Activated CD4-positive, alpha-beta memory T cell treated with anti-CD3 and anti-CD28 coated beads, Interleukin-2, amount 10 ng/mL, durations not matched to agents 7 days and 5 days (primary cell): ENCODE measurements around the gene BATF3. TPM values are rescaled to one million over a fixed set of nuclear protein-coding genes. Genes with fewer than 3 reads are reported as not detected.

Experiments
- CTCF ChIA-PET: fragments of 350-600 bp; sonication (Branson Sonifier 250); formaldehyde crosslinking; loops from one replicate; lab custom pipeline; 2021; ENCODE audit warnings: antibody characterized with exemption, inconsistent platforms; lab: Charles Lee
- POLR2A ChIA-PET: fragments of 350-600 bp; sonication (Branson Sonifier 250); formaldehyde crosslinking; loops from one replicate; lab custom pipeline; 2021; ENCODE audit warnings: antibody characterized with exemption; lab: Charles Lee
- DNase-seq: peaks from one replicate; pipeline ENCODE4 v3.0.0-alpha.2; 2020
- H3K27ac Mint-ChIP-seq: one replicate; pipeline ENCODE4 v1.8.0; 2021; ENCODE audit warnings: mild to moderate bottlenecking, mixed read lengths
- H3K27me3 Mint-ChIP-seq: one replicate; pipeline ENCODE4 v1.8.0; 2021; ENCODE audit warnings: mixed read lengths
- H3K36me3 Mint-ChIP-seq: one replicate; pipeline ENCODE4 v1.8.0; 2021; ENCODE audit warnings: low read depth, mixed read lengths
- H3K4me1 Mint-ChIP-seq: one replicate; pipeline ENCODE4 v1.8.0; 2021; ENCODE audit warnings: mixed read lengths
- H3K4me3 Mint-ChIP-seq: one replicate; pipeline ENCODE4 v1.8.0; 2021; ENCODE audit warnings: mild to moderate bottlenecking, mixed read lengths
- H3K9me3 Mint-ChIP-seq: one replicate; pipeline ENCODE4 v1.8.0; 2021; ENCODE audit warnings: mixed read lengths
- total RNA-seq, 2 experiments: library from RNA; stranded (reverse); gene quantifications; one replicate each; pipeline ENCODE4 v1.2.3, GENCODE V29; 2021

The BATF3 gene
- total RNA-seq, 2 experiments from 2014 or later: 56.5 to 56.7 TPM

- Mint-ChIP-seq H3K4me3 (no peak overlapping the region), H3K27me3 (no peaks in the 10 kb centered on the region), H3K27ac (no peak overlapping the region), H3K9me3 (no peaks in the 10 kb centered on the region), H3K36me3 (peaks cover 52% of the 10 kb centered on the region), H3K4me1 (peaks cover 56% of the 10 kb centered on the region)
- CTCF ChIA-PET: interaction anchor here (1.3 to 1.9 kb wide), 2 partner anchors 25 to 234 kb away, joined by 4 to 7 read pairs; no protein-coding TSS in a partner anchor
- POLR2A ChIA-PET: interaction anchor here (0.7 kb wide), 1 partner anchor 9 kb away, joined by 4 read pairs; no protein-coding TSS in a partner anchor
- no peak for DNase-seq
Measured at GRCh38 chr1:212689758-212690529, 9.7 kb downstream of the BATF3 start.

GRCh38 chr1:212689196-212689725, 10.4 kb downstream of the BATF3 start:
- Mint-ChIP-seq H3K4me1 (peaks cover 58% of the 10 kb centered on the region), H3K9me3 (no peaks in the 10 kb centered on the region), H3K4me3 (no peak overlapping the region), H3K27ac (no peak overlapping the region), H3K36me3 (peaks cover 51% of the 10 kb centered on the region), H3K27me3 (no peaks in the 10 kb centered on the region)
- CTCF ChIA-PET: interaction anchor here (1.3 kb wide), 2 partner anchors 10 to 233 kb away, joined by 4 read pairs; partner anchors contain the start of gene BATF3
- POLR2A ChIA-PET: interaction anchor here (2.0 kb wide), 1 partner anchor 58 kb away, joined by 5 read pairs; no protein-coding TSS in a partner anchor
- DNase-seq: no peak

DNA sequence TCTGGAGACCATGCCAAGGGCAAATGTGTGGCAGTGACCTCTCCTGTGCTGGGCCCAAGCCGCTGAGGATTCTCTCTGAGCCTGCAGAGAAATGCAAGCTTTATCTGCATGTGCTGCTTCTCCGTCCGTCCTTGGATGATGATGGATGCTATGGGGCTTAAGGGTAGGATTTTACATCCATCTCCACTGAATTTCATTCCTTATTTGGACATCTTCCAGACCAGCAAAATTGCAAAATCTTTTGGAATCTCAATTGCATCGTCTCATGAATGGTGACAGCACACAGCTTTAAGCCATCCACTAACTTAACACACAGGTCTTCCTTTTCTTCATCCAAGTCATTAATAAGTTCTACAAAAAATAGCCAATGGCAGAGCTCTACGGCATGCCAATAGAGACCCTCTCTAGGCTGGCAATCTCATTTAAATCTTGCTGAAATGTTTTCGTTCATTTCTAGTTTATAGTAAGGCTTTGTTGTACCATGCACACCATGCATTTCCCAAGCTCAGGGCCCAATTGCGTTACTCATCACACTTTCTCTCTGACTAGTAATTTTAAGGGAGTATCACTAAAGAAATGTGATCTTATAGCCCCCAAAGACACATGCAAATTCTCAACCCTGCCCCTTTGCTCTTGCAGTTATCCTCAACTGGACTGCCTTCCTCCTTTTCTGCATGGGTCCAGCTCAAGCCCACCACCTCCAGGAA, 11.1 kb downstream of the BATF3 start:
- CTCF ChIA-PET: interaction anchor here (1.3 kb wide), 1 partner anchor 10 kb away, joined by 4 read pairs; the partner anchor contains the start of gene BATF3
- Mint-ChIP-seq H3K27ac (no peak overlapping the region), H3K4me3 (no peak overlapping the region), H3K9me3 (no peaks in the 10 kb centered on the region), H3K27me3 (no peaks in the 10 kb centered on the region), H3K4me1 (peaks cover 64% of the 10 kb centered on the region), H3K36me3 (peaks cover 50% of the 10 kb centered on the region)
- POLR2A ChIA-PET: interaction anchor here (2.0 kb wide), 1 partner anchor 58 kb away, joined by 5 read pairs; no protein-coding TSS in a partner anchor
- no peak for DNase-seq

DNA sequence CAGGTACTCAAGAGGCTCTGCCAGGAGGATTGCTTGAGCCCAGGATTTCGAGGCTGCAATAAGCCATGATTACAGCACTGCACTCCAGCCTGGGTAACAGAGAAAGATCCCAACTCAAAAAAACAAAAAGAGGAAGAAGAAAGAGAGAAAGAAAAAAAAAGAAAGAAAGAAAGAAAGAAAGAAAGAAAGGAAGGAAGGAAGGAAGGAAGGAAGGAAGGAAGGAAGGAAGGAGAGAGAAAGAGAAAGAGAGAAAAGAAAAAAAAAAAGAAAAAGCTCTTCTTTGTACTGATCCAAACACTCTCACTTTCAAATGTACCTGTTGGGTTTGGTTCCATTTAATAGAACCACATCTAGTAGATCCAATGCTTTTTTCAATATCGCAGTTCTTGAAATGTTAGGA, 11.8 kb downstream of the BATF3 start:
- Mint-ChIP-seq H3K36me3 (peaks cover 45% of the 10 kb centered on the region), H3K27ac (no peak overlapping the region), H3K4me3 (no peak overlapping the region)

DNA sequence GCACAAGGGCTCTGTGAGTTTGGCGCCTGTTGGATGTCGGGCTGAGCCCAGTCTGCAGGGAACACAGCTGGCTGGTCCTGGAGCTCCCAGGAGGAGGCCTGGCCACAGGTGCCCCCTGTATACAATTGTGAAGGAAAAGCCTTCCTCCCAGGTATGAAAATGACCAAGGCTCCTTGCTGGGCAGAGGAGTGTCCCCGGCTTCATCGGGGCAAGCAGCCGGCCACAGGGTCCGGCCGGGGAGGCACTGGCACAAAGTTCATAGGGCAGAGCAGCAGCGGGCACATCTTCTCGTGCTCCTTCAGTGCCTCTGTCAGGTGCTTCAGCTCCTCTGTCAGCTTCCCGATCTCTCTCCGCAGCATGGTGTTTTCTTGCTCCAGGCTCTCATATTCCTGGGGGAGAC, 13.0 kb downstream of the BATF3 start:
- POLR2A ChIA-PET: no interaction called here
- CTCF ChIA-PET: no interaction called here
- H3K4me3 Mint-ChIP-seq: no peak overlapping the region
- H3K4me1 Mint-ChIP-seq: peaks cover 67% of the 10 kb centered on the region
- no peak for DNase-seq
- peaks cover 39% of the 10 kb centered on the region for H3K36me3 Mint-ChIP-seq
- H3K27ac Mint-ChIP-seq: no peak overlapping the region
- H3K27me3 Mint-ChIP-seq: no peaks in the 10 kb centered on the region
- H3K9me3 Mint-ChIP-seq: no peaks in the 10 kb centered on the region

More for the DNA sequence above, 11.8 kb downstream of the BATF3 start:
- no peak for DNase-seq
- POLR2A ChIA-PET: interaction anchor here (2.0 kb wide), 1 partner anchor 59 kb away, joined by 5 read pairs; no protein-coding TSS in a partner anchor
- no peaks in the 10 kb centered on the region for H3K27me3 Mint-ChIP-seq
- no peaks in the 10 kb centered on the region for H3K9me3 Mint-ChIP-seq
- CTCF ChIA-PET: interaction anchor here (1.3 kb wide), 1 partner anchor 11 kb away, joined by 4 read pairs; the partner anchor contains the start of gene BATF3
- peaks cover 65% of the 10 kb centered on the region for H3K4me1 Mint-ChIP-seq

DNA sequence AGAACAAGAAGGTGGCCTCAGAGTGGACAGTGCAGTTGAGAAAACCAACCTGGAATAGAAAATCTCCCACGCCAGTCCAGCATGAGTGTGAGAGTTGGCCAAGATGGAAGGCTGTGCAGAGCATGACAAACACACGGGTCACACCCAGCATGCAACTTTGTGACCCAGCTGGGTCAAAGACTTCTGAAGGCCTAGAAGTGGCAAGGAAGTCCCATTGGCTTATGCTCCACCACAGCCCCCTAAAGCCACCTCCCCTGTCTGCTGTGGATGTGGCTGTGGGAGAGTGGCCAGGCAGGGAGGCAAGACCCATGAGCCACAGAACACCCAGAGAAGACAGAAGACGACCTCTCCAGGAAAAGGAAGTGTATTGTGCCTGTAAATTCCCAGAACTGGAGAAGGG, 13.6 kb downstream of the BATF3 start:
- Mint-ChIP-seq H3K27ac (peak overlapping the region; percentile 66), H3K9me3 (no peaks in the 10 kb centered on the region), H3K27me3 (no peaks in the 10 kb centered on the region), H3K4me1 (peaks cover 65% of the 10 kb centered on the region), H3K4me3 (no peak overlapping the region), H3K36me3 (peaks cover 39% of the 10 kb centered on the region)
- ChIA-PET POLR2A (no interaction called here), CTCF (no interaction called here)
- DNase-seq: no peak

GRCh38 chr1:212685429-212685828, 14.2 kb downstream of the BATF3 start:
- H3K27ac Mint-ChIP-seq: peak overlapping the region; percentile 13
- no peak for DNase-seq
- peaks cover 66% of the 10 kb centered on the region for H3K4me1 Mint-ChIP-seq
- ChIA-PET CTCF (no interaction called here), POLR2A (no interaction called here)
- H3K4me3 Mint-ChIP-seq: no peak overlapping the region
- H3K27me3 Mint-ChIP-seq: no peaks in the 10 kb centered on the region
- no peaks in the 10 kb centered on the region for H3K9me3 Mint-ChIP-seq
- peaks cover 39% of the 10 kb centered on the region for H3K36me3 Mint-ChIP-seq

DNA sequence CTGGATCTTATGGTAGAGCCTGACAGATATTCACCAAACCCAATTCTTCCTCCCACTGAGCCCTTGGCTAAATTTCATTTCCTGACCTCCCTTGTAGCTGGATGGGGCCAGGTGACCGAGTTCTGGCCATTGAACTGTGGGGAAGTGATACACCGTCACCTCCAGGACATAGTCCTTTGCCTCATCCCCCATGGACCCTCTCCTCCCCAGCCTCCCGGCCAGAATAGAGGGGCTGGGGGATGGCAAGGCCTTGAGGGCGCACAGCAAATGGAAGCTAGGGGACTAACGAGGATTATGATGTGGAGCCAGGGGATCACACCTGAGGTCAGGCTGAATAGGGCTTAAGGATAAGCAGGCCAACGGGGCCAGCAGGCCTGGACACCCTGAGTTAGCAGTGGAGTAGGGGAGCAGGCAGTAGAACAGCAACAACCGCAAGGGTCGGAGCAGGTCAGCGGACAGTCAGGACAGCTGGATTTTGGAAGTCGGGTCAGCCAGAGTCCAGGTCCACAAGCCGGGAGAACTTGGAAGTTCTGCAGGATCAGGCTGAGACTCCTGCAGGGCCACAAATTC, 15.0 kb downstream of the BATF3 start:
- H3K4me1 Mint-ChIP-seq: peaks cover 73% of the 10 kb centered on the region
- peak overlapping the region; percentile 92 for H3K27ac Mint-ChIP-seq
- H3K4me3 Mint-ChIP-seq: no peak overlapping the region
- ChIA-PET CTCF (interaction anchor here (1.0 to 1.8 kb wide), 4 partner anchors 18 to 65 kb away, joined by 3 to 8 read pairs (median 4); no protein-coding TSS in a partner anchor), POLR2A (no interaction called here)
- no peaks in the 10 kb centered on the region for H3K27me3 Mint-ChIP-seq
- DNase-seq: no peak
- no peaks in the 10 kb centered on the region for H3K9me3 Mint-ChIP-seq
- peaks cover 39% of the 10 kb centered on the region for H3K36me3 Mint-ChIP-seq

GRCh38 chr1:212684076-212684475, 15.6 kb downstream of the BATF3 start:
- peak overlapping the region; percentile 65 for H3K4me3 Mint-ChIP-seq
- H3K4me1 Mint-ChIP-seq: peaks cover 78% of the 10 kb centered on the region

GRCh38 chr1:212683357-212683722, 16.3 kb downstream of the BATF3 start:
- Mint-ChIP-seq H3K27me3 (no peaks in the 10 kb centered on the region), H3K27ac (peak overlapping the region; percentile 92), H3K4me3 (peak overlapping the region; percentile 65), H3K9me3 (no peaks in the 10 kb centered on the region), H3K36me3 (peaks cover 39% of the 10 kb centered on the region), H3K4me1 (peaks cover 85% of the 10 kb centered on the region)
- POLR2A ChIA-PET: no interaction called here
- CTCF ChIA-PET: interaction anchor here (1.0 to 1.8 kb wide), 4 partner anchors 14 to 67 kb away, joined by 4 to 8 read pairs (median 4); no protein-coding TSS in a partner anchor
- peak; percentile 89 for DNase-seq

More at GRCh38 chr1:212684076-212684475, 15.6 kb downstream of the BATF3 start:
- Mint-ChIP-seq H3K27ac (peak overlapping the region; percentile 92), H3K9me3 (no peaks in the 10 kb centered on the region), H3K27me3 (no peaks in the 10 kb centered on the region), H3K36me3 (peaks cover 39% of the 10 kb centered on the region)
- ChIA-PET CTCF (interaction anchor here (1.0 to 1.8 kb wide), 5 partner anchors 14 to 66 kb away, joined by 3 to 8 read pairs (median 4); no protein-coding TSS in a partner anchor), POLR2A (interaction anchor here (0.7 kb wide), 1 partner anchor 39 kb away, joined by 3 read pairs; no protein-coding TSS in a partner anchor)
- no peak for DNase-seq

DNA sequence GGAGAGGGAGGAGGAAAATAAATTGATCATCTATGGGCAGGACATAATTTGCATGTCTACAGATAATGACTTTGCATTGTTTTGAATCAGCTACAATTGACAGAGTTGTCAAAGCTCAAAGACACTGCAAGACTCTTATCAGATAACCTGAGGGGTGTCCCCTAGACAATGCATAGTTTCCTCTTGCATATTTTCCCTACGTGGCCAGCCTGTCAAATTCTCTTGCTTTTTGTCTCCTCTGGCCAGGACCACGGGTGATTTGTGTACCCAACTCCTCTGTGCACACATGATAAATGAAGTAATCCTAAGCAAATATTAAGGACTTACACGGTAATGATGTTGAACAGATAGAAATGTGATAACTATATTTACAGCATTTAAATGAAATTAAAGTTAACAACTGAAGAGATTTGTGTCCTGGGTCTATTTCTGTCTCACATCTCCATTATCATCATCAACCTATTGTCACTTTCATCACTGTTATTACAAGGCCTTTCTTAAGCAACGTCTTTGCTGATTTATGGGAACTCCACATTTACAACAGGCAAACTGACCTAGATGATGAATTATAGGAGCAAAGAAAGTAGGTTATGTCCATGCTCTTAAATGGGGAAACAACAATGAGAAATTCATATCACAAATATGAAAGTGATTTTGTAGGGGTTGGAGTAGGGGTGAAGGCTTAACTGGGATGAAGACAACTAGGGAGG, 18.8 kb downstream of the BATF3 start:
- Mint-ChIP-seq H3K27me3 (no peaks in the 10 kb centered on the region), H3K4me3 (no peak overlapping the region), H3K9me3 (no peaks in the 10 kb centered on the region), H3K27ac (peak overlapping the region; percentile 5), H3K4me1 (peaks cover 79% of the 10 kb centered on the region), H3K36me3 (peaks cover 17% of the 10 kb centered on the region)
- POLR2A ChIA-PET: interaction anchor here (1.0 kb wide), 2 partner anchors 13 to 42 kb away, joined by 3 read pairs; no protein-coding TSS in a partner anchor
- no peak for DNase-seq
- CTCF ChIA-PET: interaction anchor here (0.7 to 1.2 kb wide), 5 partner anchors 14 to 225 kb away, joined by 3 to 6 read pairs (median 5); partner anchors contain the start of gene BATF3
